Stimulated activated memory B cell treated with anti-CD40 and anti-IgM and Interleukin-4, amounts not matched to agents 10 μg/mL and 1 μg/mL and 100 μg/mL, for 72 hours (primary cell): ENCODE data around the gene OR8G5.
"Not testable (repeated sequence)": the region's sequence is repeated elsewhere in the genome, so short reads cannot be mapped to it uniquely, and the experiment has no call there.

ENCODE experiments used
- ATAC-seq: fragments of 150-1000 bp; cut with Tn5 transposase; 2 replicates; pipeline ENCODE4 v1.10.0; 2021
- H3K27ac Mint-ChIP-seq: one replicate; pipeline ENCODE4 v1.8.0; 2022; ENCODE audit warnings: mild to moderate bottlenecking, mixed read lengths
- H3K27me3 Mint-ChIP-seq: one replicate; pipeline ENCODE4 v1.8.0; 2022; ENCODE audit warnings: mixed read lengths
- H3K36me3 Mint-ChIP-seq: one replicate; pipeline ENCODE4 v1.8.0; 2022; ENCODE audit warnings: mixed read lengths
- H3K4me1 Mint-ChIP-seq: one replicate; pipeline ENCODE4 v1.8.0; 2022; ENCODE audit warnings: mixed read lengths
- H3K4me3 Mint-ChIP-seq: one replicate; pipeline ENCODE4 v1.8.0; 2022; ENCODE audit warnings: mild to moderate bottlenecking, moderate library complexity, mixed read lengths
- H3K9me3 Mint-ChIP-seq: one replicate; pipeline ENCODE4 v1.8.0; 2022; ENCODE audit warnings: mixed read lengths

OR8G5 gene, protein sequence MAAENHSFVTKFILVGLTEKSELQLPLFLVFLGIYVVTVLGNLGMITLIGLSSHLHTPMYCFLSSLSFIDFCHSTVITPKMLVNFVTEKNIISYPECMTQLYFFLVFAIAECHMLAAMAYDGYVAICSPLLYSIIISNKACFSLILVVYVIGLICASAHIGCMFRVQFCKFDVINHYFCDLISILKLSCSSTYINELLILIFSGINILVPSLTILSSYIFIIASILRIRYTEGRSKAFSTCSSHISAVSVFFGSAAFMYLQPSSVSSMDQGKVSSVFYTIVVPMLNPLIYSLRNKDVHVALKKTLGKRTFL

DNA sequence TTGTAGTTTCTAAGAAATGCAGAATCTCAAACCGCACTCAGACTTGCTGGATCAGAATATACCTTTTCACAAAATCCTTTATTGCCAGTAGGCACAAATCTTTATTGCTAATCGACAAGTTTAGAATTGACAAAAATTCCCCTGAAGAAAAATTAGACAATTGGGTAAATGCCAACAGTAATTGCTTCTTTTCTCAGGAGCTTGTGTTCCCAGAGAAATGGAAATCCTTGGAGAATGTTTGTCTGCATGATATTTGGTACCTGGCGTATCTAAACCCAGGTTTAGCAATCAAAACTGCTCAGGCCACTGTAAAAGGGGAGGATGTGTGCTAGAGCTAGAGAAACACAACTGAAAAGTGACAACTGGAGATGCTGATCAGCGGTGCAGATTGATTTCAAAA, at the start of gene OR8G5:
TSS of gene OR8G5 (plus strand) at position 301 of the 400 bp plus-strand sequence. CDS start 8,556 bp downstream, outside the sequence.
- no peak for ATAC-seq
- H3K27ac Mint-ChIP-seq = no peak within 1 kb of the TSS
- H3K9me3 Mint-ChIP-seq = no peaks in the 10 kb centered on the region
- H3K27me3 Mint-ChIP-seq = no peaks in the 10 kb centered on the region
- H3K4me3 Mint-ChIP-seq = no peak within 1 kb of the TSS
- H3K4me1 Mint-ChIP-seq = no peaks in the 10 kb centered on the region
- no peaks in the 10 kb centered on the region for H3K36me3 Mint-ChIP-seq

DNA sequence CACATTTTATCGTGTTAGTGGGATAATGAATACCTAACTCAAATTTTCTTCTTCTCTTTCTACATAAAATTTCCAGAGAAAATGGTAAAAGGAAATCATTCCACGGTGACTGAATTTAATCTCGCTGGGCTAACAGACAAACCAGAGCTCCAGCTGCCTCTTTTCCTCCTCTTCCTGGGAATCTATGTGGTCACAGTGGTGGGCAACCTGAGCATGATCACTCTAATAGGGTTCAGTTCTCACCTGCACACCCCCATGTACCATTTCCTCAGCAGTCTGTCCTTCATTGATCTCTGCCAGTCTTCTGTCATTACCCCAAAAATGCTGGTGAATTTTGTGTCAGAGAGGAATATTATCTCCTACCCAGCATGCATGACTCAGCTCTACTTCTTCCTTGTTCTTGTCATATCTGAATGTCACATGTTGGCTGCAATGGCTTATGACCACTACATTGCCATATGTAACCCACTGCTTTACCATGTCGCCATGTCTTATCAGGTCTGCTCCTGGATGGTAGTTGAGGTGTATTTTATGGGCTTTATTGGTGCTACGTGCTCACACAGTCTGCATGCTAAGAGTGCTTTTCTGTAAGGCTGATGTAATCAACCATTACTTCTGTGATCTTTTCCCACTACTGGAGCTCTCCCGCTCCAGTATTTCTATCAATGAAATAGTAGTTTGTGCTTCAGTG, 48.9 kb upstream of the OR8G5 start:
- Mint-ChIP-seq H3K4me1 (no peaks in the 10 kb centered on the region), H3K27me3 (peaks cover 7% of the 10 kb centered on the region), H3K27ac (no peak overlapping the region), H3K36me3 (no peaks in the 10 kb centered on the region), H3K9me3 (no peaks in the 10 kb centered on the region), H3K4me3 (no peak overlapping the region)
- no peak for ATAC-seq

DNA sequence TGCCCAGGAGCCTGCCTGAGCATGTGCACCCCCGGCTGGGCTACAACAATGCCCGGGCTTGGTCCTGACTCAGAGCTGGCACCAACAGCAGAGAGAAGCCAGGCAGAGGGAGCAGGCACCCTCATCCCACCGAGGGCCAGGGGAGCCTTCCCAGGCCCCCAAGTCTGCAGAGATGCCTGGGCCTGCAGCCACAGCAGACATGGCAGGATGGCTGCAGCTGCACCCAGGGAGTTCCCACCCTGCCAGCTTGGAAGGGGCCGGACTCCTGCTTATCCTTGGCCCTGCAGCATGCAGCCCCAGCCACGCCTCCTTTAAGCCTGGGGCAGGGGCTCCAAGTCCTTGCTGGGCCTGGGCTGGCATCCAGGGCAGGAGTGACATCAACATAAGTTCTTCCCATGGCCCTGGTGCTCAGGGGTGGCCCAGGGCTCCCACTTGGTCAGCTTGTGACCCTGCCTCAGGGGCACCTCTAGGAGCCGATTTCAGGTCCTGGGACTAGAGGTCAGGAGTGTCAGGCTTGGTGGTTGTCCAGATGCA, 46.3 kb upstream of the OR8G5 start:
- Mint-ChIP-seq H3K4me3 (no peak overlapping the region), H3K9me3 (no peaks in the 10 kb centered on the region), H3K36me3 (no peaks in the 10 kb centered on the region), H3K4me1 (no peaks in the 10 kb centered on the region), H3K27ac (no peak overlapping the region), H3K27me3 (peaks cover 7% of the 10 kb centered on the region)
- ATAC-seq = no peak

DNA sequence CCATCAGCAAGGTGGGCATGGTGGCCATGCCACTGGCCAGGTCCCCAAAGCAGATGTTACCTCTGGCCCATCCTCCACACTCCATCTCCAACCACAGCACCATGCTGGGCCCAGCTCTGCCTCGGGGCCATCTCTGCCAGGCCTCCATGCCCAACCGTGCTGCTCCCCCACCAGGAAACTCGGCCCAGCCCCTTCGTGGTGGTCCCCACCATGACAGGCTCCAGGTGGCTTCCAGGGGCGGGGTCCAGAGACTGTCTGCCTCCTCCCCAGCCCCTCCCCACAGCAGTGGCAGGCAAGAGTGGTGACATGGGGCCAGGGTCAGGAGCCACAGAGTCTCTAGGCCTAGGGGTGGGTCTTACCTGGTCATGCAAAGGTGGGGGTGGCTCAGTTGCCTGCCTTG, 45.8 kb upstream of the OR8G5 start:
- Mint-ChIP-seq H3K4me3 (no peak overlapping the region), H3K27ac (no peak overlapping the region), H3K4me1 (no peaks in the 10 kb centered on the region), H3K27me3 (peaks cover 7% of the 10 kb centered on the region), H3K36me3 (no peaks in the 10 kb centered on the region), H3K9me3 (no peaks in the 10 kb centered on the region)
- ATAC-seq = peak; percentile 37

DNA sequence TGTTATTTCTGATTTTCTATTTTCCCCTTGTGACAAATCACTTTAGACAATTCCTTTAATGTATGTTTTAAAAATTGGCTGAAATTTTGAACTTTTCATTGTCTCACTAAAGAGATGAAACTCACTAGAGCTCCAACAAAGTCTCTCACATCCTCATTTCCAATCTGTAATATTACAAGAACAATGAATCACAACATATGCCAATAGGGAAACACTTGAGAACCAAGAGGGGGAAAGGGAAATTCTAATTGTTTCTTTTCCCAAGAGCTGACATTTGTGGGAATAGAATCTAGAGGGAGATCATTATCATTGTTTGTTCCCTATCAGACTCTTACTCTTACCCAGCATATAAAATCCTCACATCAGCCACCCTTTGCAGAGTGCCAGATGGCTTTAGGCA, 44.9 kb upstream of the OR8G5 start:
- no peaks in the 10 kb centered on the region for H3K4me1 Mint-ChIP-seq
- H3K4me3 Mint-ChIP-seq = no peak overlapping the region
- no peaks in the 10 kb centered on the region for H3K9me3 Mint-ChIP-seq
- no peaks in the 10 kb centered on the region for H3K36me3 Mint-ChIP-seq
- no peak overlapping the region for H3K27ac Mint-ChIP-seq
- no peak for ATAC-seq
- peaks cover 7% of the 10 kb centered on the region for H3K27me3 Mint-ChIP-seq

DNA sequence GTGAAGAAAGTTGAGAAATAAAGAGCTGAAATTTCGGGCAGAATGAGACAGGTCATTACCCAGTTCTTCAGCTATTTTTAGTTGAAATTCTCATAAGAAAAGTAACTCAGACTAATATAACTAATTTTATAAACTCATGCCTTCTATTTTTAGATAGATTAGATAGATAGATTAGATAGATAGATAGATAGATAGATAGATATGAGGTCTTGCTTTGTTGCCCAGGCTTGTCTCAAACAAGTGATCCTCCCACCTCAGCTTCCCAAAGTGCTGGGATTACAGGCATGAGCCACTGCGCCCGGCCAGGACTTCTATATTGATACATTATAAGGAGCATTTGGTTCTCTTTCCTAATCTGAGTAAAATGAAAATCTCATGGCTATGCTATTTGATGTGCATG, 42.1 kb upstream of the OR8G5 start:
- Mint-ChIP-seq H3K27ac (no peak overlapping the region), H3K4me1 (no peaks in the 10 kb centered on the region), H3K36me3 (no peaks in the 10 kb centered on the region), H3K27me3 (no peaks in the 10 kb centered on the region), H3K4me3 (no peak overlapping the region), H3K9me3 (no peaks in the 10 kb centered on the region)
- no peak for ATAC-seq

DNA sequence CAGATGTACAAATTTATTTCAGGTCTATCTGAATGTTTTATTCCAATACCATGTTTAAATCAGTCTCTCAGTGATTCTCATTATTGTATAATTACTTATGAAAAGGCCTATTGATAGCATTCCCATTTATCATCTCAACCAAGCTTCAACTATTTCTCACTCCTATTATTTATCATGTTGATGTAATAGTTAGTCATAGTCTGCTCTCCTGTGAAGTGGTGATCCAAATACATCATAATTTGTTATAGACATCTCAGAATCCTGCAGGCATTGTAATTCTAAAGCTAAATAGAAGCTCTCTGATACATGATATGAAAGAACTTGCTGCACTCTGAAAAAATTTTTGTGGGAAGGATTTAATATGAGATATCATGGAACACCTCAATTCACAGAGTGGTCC, 37.0 kb upstream of the OR8G5 start:
- no peaks in the 10 kb centered on the region for H3K9me3 Mint-ChIP-seq
- H3K27me3 Mint-ChIP-seq = no peaks in the 10 kb centered on the region
- no peak overlapping the region for H3K4me3 Mint-ChIP-seq
- no peaks in the 10 kb centered on the region for H3K4me1 Mint-ChIP-seq
- H3K27ac Mint-ChIP-seq = no peak overlapping the region
- no peak for ATAC-seq
- H3K36me3 Mint-ChIP-seq = no peaks in the 10 kb centered on the region

DNA sequence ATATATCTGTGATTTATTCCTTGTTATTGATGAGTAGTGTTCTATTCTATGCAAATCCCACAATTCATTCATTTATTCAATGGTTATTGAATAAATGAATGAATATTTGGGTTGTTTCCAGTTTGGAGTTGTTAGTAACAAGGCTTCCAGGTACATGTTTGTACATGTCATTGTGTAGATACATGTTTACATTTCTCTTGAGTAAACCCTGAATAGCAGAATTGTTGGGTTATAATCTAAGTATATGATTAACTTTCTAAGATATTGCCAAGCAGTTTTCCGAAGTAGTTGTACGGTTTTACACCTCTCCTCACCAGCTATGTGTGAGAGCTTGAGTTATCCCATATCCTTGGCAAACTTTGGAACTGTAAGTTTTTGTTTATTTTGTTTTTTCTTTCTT, 33.8 kb upstream of the OR8G5 start:
- Mint-ChIP-seq H3K9me3 (no peaks in the 10 kb centered on the region), H3K4me3 (no peak overlapping the region), H3K27me3 (peaks cover 11% of the 10 kb centered on the region), H3K36me3 (no peaks in the 10 kb centered on the region), H3K4me1 (no peaks in the 10 kb centered on the region), H3K27ac (no peak overlapping the region)
- ATAC-seq = no peak

DNA sequence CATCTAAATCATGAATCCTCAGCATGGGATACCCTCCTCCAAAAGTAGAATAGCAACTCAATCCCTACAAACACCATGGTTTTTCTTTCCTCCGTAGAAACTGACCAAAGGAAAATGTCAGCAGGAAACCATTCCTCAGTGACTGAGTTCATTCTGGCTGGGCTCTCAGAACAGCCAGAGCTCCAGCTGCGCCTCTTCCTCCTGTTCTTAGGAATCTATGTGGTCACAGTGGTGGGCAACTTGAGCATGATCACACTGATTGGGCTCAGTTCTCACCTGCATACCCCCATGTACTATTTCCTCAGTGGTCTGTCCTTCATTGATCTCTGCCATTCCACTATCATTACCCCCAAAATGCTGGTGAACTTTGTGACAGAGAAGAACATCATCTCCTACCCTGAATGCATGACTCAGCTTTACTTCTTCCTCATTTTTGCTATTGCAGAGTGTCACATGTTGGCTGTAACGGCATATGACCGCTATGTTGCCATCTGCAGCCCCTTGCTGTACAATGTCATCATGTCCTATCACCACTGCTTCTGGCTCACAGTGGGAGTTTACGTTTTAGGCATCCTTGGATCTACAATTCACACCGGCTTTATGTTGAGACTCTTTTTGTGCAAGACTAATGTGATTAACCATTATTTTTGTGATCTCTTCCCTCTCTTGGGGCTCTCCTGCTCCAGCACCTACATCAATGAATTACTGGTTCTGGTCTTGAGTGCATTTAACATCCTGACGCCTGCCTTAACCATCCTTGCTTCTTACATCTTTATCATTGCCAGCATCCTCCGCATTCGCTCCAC, 31.4 kb upstream of the OR8G5 start:
- H3K4me3 Mint-ChIP-seq, ATAC-seq, H3K4me1 Mint-ChIP-seq, H3K27ac Mint-ChIP-seq, H3K36me3 Mint-ChIP-seq, H3K9me3 Mint-ChIP-seq: not testable (repeated sequence)
- peaks cover 22% of the 10 kb centered on the region for H3K27me3 Mint-ChIP-seq

DNA sequence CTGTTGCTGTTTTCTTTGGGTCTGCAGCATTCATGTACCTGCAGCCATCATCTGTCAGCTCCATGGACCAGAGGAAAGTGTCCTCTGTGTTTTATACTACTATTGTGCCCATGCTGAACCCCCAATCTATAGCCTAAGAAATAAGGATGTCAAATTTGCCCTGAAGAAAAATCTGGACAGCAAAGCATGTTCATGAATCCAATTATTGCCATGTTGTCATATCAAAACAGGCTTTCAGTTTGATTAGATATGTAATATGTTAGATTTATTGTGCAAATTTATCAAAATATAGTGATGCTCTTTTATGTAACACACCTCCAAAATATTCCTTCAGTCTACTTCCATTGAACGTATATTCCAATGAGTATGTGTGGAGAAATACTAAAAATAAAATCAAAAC, 30.7 kb upstream of the OR8G5 start:
- no peak overlapping the region for H3K27ac Mint-ChIP-seq
- H3K36me3 Mint-ChIP-seq = no peaks in the 10 kb centered on the region

DNA sequence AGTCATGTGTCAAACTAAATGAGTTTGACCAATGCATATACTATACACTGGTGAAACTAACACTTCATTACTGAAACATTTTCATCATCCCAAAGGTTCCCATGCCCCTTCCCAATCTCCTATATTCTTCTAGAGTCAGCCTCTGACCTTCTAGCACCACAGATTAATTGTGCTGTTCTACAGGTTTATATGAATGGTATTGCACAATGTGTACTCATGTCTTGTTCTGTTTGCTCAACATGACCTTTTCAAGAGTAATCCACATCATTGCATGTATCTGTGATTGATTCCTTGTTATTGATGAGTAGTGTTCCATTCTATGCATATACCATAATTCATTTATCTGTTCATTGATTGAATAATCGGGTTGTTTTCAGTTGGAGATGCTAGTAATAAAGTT, 22.8 kb upstream of the OR8G5 start:
- H3K27me3 Mint-ChIP-seq = peaks cover 1% of the 10 kb centered on the region
- ATAC-seq = no peak
- no peaks in the 10 kb centered on the region for H3K4me1 Mint-ChIP-seq
- peaks cover under 1% of the 10 kb centered on the region for H3K9me3 Mint-ChIP-seq
- H3K36me3 Mint-ChIP-seq = no peaks in the 10 kb centered on the region
- H3K27ac Mint-ChIP-seq = no peak overlapping the region
- no peak overlapping the region for H3K4me3 Mint-ChIP-seq

More for the DNA sequence above, 30.7 kb upstream of the OR8G5 start:
- no peak for ATAC-seq
- Mint-ChIP-seq H3K4me3 (no peak overlapping the region), H3K27me3 (peaks cover 22% of the 10 kb centered on the region), H3K4me1 (no peaks in the 10 kb centered on the region), H3K9me3 (peaks cover 2% of the 10 kb centered on the region)

DNA sequence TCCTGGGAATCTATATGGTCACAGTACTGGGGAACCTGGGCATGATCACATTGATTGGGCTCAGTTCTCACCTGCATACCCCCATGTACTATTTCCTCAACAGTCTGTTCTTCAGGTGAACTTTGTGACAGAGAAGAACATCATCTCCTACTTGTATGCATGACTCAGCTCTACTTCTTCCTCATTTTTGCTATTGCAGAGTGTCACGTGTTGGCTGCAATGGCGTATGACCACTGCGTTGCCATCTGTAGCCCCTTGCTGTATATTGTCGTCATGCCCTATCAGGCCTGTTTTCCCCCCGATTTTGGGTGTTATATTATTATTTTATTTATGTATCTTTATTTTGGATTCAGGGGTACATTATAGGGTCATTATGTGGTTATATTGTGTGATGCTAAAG, 17.7 kb upstream of the OR8G5 start:
- Mint-ChIP-seq H3K36me3 (no peaks in the 10 kb centered on the region), H3K4me1 (no peaks in the 10 kb centered on the region), H3K4me3 (no peak overlapping the region), H3K9me3 (peaks cover 3% of the 10 kb centered on the region), H3K27me3 (no peaks in the 10 kb centered on the region), H3K27ac (no peak overlapping the region)
- ATAC-seq = no peak

DNA sequence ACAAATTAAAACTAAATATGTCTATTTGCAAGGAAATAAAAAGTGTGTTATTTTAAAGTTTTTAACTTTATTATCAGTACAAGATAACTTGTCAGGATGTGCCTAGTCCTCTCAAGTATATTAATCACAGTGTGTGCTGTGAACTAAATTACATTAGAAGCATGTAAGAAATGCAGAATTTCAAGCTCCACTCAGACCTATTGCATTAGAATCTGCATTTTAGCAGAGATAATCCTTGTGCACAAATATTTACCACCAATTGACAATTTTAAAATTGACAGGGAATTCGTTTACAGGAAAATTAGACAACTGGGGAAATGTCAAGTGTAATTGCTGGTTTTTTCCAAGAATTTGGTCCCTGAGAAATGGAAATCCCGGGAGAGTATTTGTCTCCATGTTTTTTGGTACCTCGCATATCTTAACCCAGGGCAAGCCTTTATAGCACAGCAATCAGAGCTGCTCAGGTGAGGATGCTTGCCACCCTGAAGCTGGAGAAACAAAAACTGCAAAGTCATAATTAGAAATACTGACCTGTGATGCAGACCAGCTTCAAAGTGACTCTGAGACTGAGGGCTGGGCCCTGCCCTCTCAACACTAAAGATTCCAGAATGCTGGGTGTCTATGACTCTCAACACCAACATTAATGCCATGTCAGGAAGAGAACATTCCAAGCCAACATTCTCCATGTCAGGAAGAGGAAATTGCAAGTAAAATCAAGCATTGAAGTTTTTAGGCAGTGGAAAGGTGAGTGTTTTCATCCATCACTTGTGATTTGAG, 15.4 kb upstream of the OR8G5 start, which contains the start of gene OR8G1:
TSS of gene OR8G1 (plus strand) at position 475 of the 777 bp plus-strand sequence. CDS start 8,581 bp downstream, outside the sequence.
- ATAC-seq = no peak
- Mint-ChIP-seq H3K9me3 (peaks cover 3% of the 10 kb centered on the region), H3K36me3 (no peaks in the 10 kb centered on the region), H3K27ac (no peak within 1 kb of the TSS), H3K4me1 (no peaks in the 10 kb centered on the region), H3K4me3 (no peak within 1 kb of the TSS), H3K27me3 (no peaks in the 10 kb centered on the region)

DNA sequence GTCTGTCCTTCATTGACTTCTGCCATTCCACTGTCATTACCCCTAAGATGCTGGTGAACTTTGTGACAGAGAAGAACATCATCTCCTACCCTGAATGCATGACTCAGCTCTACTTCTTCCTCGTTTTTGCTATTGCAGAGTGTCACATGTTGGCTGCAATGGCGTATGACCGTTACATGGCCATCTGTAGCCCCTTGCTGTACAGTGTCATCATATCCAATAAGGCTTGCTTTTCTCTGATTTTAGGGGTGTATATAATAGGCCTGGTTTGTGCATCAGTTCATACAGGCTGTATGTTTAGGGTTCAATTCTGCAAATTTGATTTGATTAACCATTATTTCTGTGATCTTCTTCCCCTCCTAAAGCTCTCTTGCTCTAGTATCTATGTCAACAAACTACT, 6.3 kb upstream of the OR8G5 start:
- H3K27me3 Mint-ChIP-seq, H3K36me3 Mint-ChIP-seq, H3K9me3 Mint-ChIP-seq, ATAC-seq, H3K27ac Mint-ChIP-seq, H3K4me1 Mint-ChIP-seq, H3K4me3 Mint-ChIP-seq: not testable (repeated sequence)

DNA sequence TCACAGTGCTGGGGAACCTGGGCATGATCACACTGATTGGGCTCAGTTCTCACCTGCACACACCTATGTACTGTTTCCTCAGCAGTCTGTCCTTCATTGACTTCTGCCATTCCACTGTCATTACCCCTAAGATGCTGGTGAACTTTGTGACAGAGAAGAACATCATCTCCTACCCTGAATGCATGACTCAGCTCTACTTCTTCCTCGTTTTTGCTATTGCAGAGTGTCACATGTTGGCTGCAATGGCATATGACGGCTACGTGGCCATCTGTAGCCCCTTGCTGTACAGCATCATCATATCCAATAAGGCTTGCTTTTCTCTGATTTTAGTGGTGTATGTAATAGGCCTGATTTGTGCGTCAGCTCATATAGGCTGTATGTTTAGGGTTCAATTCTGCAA, 8.9 kb downstream of the OR8G5 start:
- H3K9me3 Mint-ChIP-seq, H3K4me3 Mint-ChIP-seq, H3K27me3 Mint-ChIP-seq, H3K4me1 Mint-ChIP-seq, H3K27ac Mint-ChIP-seq, ATAC-seq, H3K36me3 Mint-ChIP-seq: not testable (repeated sequence)
